Heart left ventricle (tissue), 16 donors: ENCODE measurements around the gene ALPP. TPM values are rescaled to one million over a fixed set of nuclear protein-coding genes. Genes with fewer than 3 reads are reported as not detected.
"Not testable (repeated sequence)": the region's sequence is repeated elsewhere in the genome, so short reads cannot be mapped to it uniquely, and the experiment has no call there.

Experiments
- ATAC-seq, 4 donors: fragments of 200-7000 bp; cut with Tn5 transposase; one replicate each; pipeline ENCODE4 v1.9.1; 2020 to 2022; ENCODE audit warnings: moderate library complexity in 4 of 4, mild to moderate bottlenecking in 3 of 4, moderate number of reproducible peaks in 1 of 4
- DNase-seq, 5 donors: peaks; one replicate each; pipeline ENCODE4 v3.0.0-alpha.2; 2020
- H3K27ac ChIP-seq, 12 donors: fragments of 200-600 bp; sonication (generic) in 4 of 12; one replicate each; pipeline versions ENCODE4 v1.5.0 to v1.8.0; 2016 to 2022; ENCODE audit warnings: mild to moderate bottlenecking in 2 of 12
- H3K27me3 ChIP-seq, 9 donors: fragments of 200-600 bp; sonication (generic) in 2 of 9; one replicate each; pipeline versions ENCODE4 v1.5.1 to v1.8.0; 2016 to 2022; ENCODE audit warnings: mild to moderate bottlenecking in 3 of 9
- H3K36me3 ChIP-seq, 9 donors: fragments of 200-600 bp; sonication (generic) in 2 of 9; one replicate each; pipeline versions ENCODE4 v1.5.0 to v1.8.0; 2018 to 2022; ENCODE audit warnings: mild to moderate bottlenecking in 2 of 9
- H3K4me1 ChIP-seq, 12 donors: fragments of 200-600 bp; sonication (generic) in 4 of 12; one replicate each; pipeline versions ENCODE4 v1.5.0 to v1.8.0; 2016 to 2022; ENCODE audit warnings: mild to moderate bottlenecking in 3 of 12
- H3K4me3 ChIP-seq, 12 donors: fragments of 200-600 bp; sonication (generic) in 4 of 12; one replicate each; pipeline versions ENCODE4 v1.5.0 to v1.8.0; 2017 to 2022; ENCODE audit warnings: mild to moderate bottlenecking in 9 of 12, moderate library complexity in 4 of 12
- H3K9me3 ChIP-seq, 12 donors: fragments of 200-600 bp; sonication (generic) in 4 of 12; one replicate each; pipeline versions ENCODE4 v1.5.0 to v1.8.0; 2016 to 2022; ENCODE audit warnings: mild to moderate bottlenecking in 1 of 12
- CTCF ChIP-seq, 12 donors: fragments of 200-600 bp; sonication (generic) in 4 of 12; IDR thresholded peaks; one replicate each; pipeline versions ENCODE4 v1.5.0 to v1.8.0; 2018 to 2022; ENCODE audit warnings: antibody characterized with exemption in 12 of 12, mild to moderate bottlenecking in 5 of 12
- POLR2A ChIP-seq, 2 donors: fragments of 450-650 bp; IDR thresholded peaks; one replicate each; pipeline ENCODE4 v1.6.1; 2017; ENCODE audit warnings: antibody characterized with exemption in 2 of 2, mild to moderate bottlenecking in 2 of 2, moderate library complexity in 2 of 2
- WGBS, 4 donors: extraction: QIAGEN DNeasy Blood & Tissue Kit in 2 of 4; methylation state at CpG; one replicate each; pipeline versions ENCODE4 v1.1.5 to v1.1.7; 2013 to 2018; 5-methylcytosine and 5-hydroxymethylcytosine counted together
- intact Hi-C, 10 donors: fragments of 100-400 bp; cut with DNase I; formaldehyde crosslinking; loops; one replicate each; pipeline versions ENCODE4 v1.11.1 to v1.14.2; 2022
- polyA plus RNA-seq, 2 donors: library from polyadenylated mRNA; stranded (reverse); fragments of 200-250 nt; gene quantifications; one replicate each; pipeline ENCODE4 v1.2.3, GENCODE V29; 2013
- total RNA-seq, 9 donors: library from RNA; depleted of rRNA in 2 of 9; stranded (reverse); fragments of >200 nt in 2 of 9; fragmentation: NEBNext Ultra II Directional in 3 of 9; extraction: Animal tissue kit (Norgen Biotek cat#: 25700) in 3 of 9; gene quantifications; one replicate each; pipeline versions ENCODE4 v1.1.0 to v1.2.4, GENCODE V29; 2016 to 2023
- donor health status: ischemic (EF 13 %, LVEDD 7.1; RV severe dilation, severe dysfunction).
- donor health status: healthy with polysubstance abuse.
- donor health status: DM: no; HTN: yes; CAD: no.
- donor health status: DM: no; HTN: no; CAD: no.
- donor health status: ischemic (EF 25% LVEDD 6.9; RV normal size, moderate dysfunction).
- donor health status: ischemic (EF 25% LVEDD 5.7; RV mildly dilated, moderate dysfunction).
- donor health status: healthy.
- donor health status: DM: yes; HTN: yes; CAD: no.
- donor health status: ischemic (EF 35%, LVEDD 5.7; RV mildly dilated, moderate dysfunction).
- donor health status: nonischemic (EF 11% LVEDD 7.7; RV severe dilation, severe dysfunction).
- donor health status: DM: yes; HTN: yes; CAD: no.
- donor health status: PGD.
- donor health status: ischemic (EF 29% LVEDD 5.4; RV normal size, mild dysfunction).
- donor health status: nonischemic (EF 23%, LVEDD 6.1; RV moderate dilation, normal function).

Gene ALPP
- total and polyA plus RNA-seq, 11 donors = not detected

- TF ChIP-seq CTCF (IDR thresholded peaks at IDR 0.05) (no peak), POLR2A (IDR thresholded peaks at IDR 0.05) (no peak)
- 89 to 94% (median 91%) methylated on average over 7 to 10 of the region's 10 CpGs for whole genome bisulfite sequencing, 4 donors
- H3K27me3 ChIP-seq = no peaks in the 10 kb centered on the region
- no peaks in the 10 kb centered on the region for H3K9me3 ChIP-seq
- ATAC-seq = no peak
- no peak overlapping the region for H3K27ac ChIP-seq
- peaks cover 0 to 8% (median 0%) of the 10 kb centered on the region in 12 donors for H3K4me1 ChIP-seq
- no peak overlapping the region for H3K4me3 ChIP-seq
- peak in 3 of 5 donors; percentile 12 to 40 (median 15) for DNase-seq
- peaks cover 0 to 13% (median 0%) of the 10 kb centered on the region in 9 donors for H3K36me3 ChIP-seq
- intact Hi-C loops = loop anchor here in 3 of 10 donors (5.0 to 10.0 kb wide), 3 partner anchors 102 to 189 kb away; partner anchors contain the start of gene PRSS56 (in 1 of the 3)
These were observed 45.7 kb upstream of the ALPP start for GRCh38 chr2:232332940-232333259.

DNA sequence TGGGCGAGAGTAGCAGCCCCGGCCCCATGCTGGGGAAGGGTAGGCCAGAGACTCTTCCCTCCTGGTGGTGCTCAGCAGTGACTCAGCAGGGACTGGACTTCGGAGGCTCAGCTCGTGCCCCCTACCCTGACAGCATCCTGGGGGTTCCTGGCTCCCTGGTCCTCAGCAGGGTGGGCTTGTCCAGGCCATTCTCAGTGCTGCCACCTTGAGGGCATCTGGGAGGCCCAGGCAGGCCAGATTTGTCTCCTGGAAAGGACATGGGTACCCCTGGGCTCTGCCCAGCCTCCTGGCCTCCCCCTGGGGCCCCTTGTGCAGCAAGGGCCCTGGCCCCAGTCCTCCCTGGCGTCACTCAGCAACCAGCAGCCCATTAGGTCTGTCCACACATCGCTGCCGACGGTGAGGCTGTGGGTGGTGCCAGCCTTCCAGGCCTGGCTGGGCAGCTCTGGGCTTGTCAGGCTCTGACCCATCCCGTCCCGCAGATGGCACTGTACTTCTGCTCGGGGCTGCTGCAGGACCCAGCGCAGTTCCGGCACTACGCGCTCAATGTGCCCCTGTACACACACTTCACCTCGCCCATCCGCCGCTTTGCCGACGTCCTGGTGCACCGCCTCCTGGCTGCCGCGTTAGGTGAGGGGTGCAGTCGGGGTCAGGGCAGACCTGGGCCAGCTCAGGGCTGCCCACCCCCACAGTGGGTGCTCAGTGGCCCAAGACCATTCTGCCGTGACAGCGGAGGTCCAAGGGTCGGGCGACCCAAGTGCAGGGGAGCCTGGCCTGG, 45.0 kb upstream of the ALPP start:
- TF ChIP-seq POLR2A (IDR thresholded peaks at IDR 0.05) (no peak), CTCF (IDR thresholded peaks at IDR 0.05) (peak in 5 of 12 donors; percentile 9 to 38 (median 18))
- H3K4me3 ChIP-seq = no peak overlapping the region
- peaks cover 0 to 13% (median 0%) of the 10 kb centered on the region in 9 donors for H3K36me3 ChIP-seq
- peaks cover 0 to 8% (median 0%) of the 10 kb centered on the region in 12 donors for H3K4me1 ChIP-seq
- 94 to 97% (median 96%) methylated on average over 20 to 28 of the region's 28 CpGs for WGBS, 4 donors
- H3K9me3 ChIP-seq = no peaks in the 10 kb centered on the region
- intact Hi-C loops = loop anchor here in 3 of 10 donors (5.0 to 10.0 kb wide), 3 partner anchors 101 to 189 kb away; partner anchors contain the start of gene PRSS56 (in 1 of the 3)
- no peak overlapping the region for H3K27ac ChIP-seq
- peak in 3 of 5 donors; percentile 16 to 58 (median 18) for DNase-seq
- ATAC-seq = no peak
- no peaks in the 10 kb centered on the region for H3K27me3 ChIP-seq

DNA sequence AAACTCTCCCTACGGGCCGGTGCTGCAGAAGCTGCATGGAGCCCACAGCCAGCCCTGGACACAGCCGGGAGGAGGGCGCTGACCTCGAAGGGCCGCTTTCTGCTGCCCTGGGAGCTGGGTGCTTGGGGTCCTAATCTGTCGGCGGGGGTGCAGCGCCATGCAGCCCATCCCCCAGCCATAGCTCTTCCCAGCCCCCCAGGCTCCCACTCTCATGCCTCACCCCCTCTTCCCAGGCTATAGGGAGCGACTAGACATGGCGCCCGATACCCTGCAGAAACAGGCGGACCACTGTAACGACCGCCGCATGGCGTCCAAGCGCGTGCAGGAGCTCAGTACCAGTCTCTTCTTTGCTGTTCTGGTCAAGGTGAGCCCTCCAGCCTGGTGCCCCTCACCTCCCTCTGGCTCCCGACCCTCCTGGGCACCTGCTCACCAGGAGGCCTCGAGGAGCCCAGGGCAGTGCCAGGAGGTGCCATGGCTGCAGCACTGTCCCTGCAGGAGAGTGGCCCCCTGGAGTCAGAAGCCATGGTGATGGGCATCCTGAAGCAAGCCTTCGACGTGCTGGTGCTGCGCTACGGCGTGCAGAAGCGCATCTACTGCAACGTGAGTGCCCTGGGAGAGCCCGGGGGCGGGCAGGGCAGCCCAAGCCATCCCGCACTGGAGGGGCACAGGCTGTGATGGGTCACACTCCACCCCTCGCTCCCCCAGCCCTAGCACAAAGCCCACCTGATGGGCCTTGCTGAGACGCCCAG, 44.2 kb upstream of the ALPP start:
- not testable (repeated sequence) for ATAC-seq, H3K4me1 ChIP-seq, H3K9me3 ChIP-seq, H3K4me3 ChIP-seq, H3K27me3 ChIP-seq, H3K27ac ChIP-seq
- 94 to 100% (median 97%) methylated on average over 10 to 31 of the region's 33 CpGs for WGBS, 4 donors
- DNase-seq = peak in 2 of 5 donors; percentile 13 to 41
- intact Hi-C loops = loop anchor here in 3 of 10 donors (5.0 to 10.0 kb wide), 3 partner anchors 100 to 188 kb away; partner anchors contain the start of gene PRSS56 (in 1 of the 3)
- peaks cover 0 to 13% (median 0%) of the 10 kb centered on the region in 9 donors for H3K36me3 ChIP-seq

- not testable (repeated sequence) for H3K9me3 ChIP-seq, H3K27me3 ChIP-seq, H3K4me3 ChIP-seq, H3K4me1 ChIP-seq, H3K27ac ChIP-seq, ATAC-seq
- H3K36me3 ChIP-seq = peaks cover 0 to 13% (median 0%) of the 10 kb centered on the region in 9 donors
- peak in 1 of 5 donors; percentile 45 for DNase-seq
- intact Hi-C loops = loop anchor here in 3 of 10 donors (5.0 to 10.0 kb wide), 3 partner anchors 100 to 187 kb away; partner anchors contain the start of gene PRSS56 (in 1 of the 3)
- 92 to 94% methylated on average over 6 of the region's 6 CpGs; no CpG with 5 or more reads in 2 of the 4 donors for WGBS, 4 donors
These were observed 43.7 kb upstream of the ALPP start for GRCh38 chr2:232334885-232335205.
